Stomach smooth muscle (tissue), 2 donors: ENCODE data around the gene LRRC74B.

Experiments used
- H3K27ac ChIP-seq: one replicate; pipeline ENCODE4 v1.7.0; 2013; ENCODE audit warnings: mild to moderate bottlenecking, low read length, inconsistent platforms
- H3K27me3 ChIP-seq, 2 donors: one replicate each; pipeline ENCODE4 v1.7.0; 2013; ENCODE audit warnings: low read length in 2 of 2; ENCODE audit not compliant: insufficient read depth in 2 of 2, control insufficient read depth in 1 of 2
- H3K36me3 ChIP-seq, 2 donors: one replicate each; pipeline ENCODE4 v1.7.0; 2013; ENCODE audit warnings: low read length in 2 of 2; ENCODE audit not compliant: control insufficient read depth in 2 of 2, insufficient read depth in 2 of 2
- H3K4me1 ChIP-seq: one replicate; pipeline ENCODE4 v1.7.0; 2013; ENCODE audit warnings: low read length; ENCODE audit not compliant: control insufficient read depth, insufficient read depth
- H3K4me3 ChIP-seq, 2 donors: one replicate each; pipeline ENCODE4 v1.7.0; 2013; ENCODE audit warnings: low read length in 2 of 2
- H3K9ac ChIP-seq, 2 donors: one replicate each; pipeline ENCODE4 v1.7.0; 2013; ENCODE audit warnings: low read length in 2 of 2, mild to moderate bottlenecking in 1 of 2
- H3K9me3 ChIP-seq, 2 donors: one replicate each; pipeline ENCODE4 v1.7.0; 2013; ENCODE audit warnings: low read length in 2 of 2; ENCODE audit not compliant: control insufficient read depth in 2 of 2
- donor health status: healthy.
- donor health status: Pancreatic carcinoma.

Gene LRRC74B

DNA sequence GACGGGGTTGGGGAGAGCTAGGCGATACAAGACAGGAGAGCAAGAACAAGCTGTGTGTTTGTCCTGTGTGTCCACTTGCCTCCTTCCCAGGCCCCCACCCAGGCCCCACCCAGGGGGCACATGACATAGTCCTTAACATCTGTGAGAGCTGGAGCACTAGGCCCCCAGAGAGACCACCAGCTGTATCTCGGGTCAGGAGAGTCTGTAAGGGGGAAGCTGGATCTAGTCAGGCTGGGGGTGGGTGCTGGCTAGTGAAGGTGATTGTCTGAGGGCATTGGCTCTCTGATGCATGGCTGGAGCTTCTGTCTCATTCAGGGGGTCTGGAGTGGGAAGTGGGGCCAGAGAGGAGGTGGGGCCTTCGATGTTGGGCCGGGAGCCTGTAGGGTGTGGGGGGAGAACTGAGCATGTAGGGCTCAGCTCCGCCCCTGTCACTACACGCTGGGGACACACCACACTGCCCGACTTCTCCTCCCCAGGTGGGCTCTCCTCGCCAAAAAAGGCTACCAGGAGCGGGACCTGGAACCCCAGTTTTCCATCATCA lies 30.2 kb upstream of the LRRC74B start:
- no peaks in the 10 kb centered on the region for H3K9me3 ChIP-seq
- H3K36me3 ChIP-seq: no peaks in the 10 kb centered on the region
- H3K27ac ChIP-seq: no peak overlapping the region
- H3K4me3 ChIP-seq: no peak overlapping the region
- no peak overlapping the region for H3K9ac ChIP-seq
- peaks cover 24% of the 10 kb centered on the region for H3K4me1 ChIP-seq
- no peaks in the 10 kb centered on the region for H3K27me3 ChIP-seq

DNA sequence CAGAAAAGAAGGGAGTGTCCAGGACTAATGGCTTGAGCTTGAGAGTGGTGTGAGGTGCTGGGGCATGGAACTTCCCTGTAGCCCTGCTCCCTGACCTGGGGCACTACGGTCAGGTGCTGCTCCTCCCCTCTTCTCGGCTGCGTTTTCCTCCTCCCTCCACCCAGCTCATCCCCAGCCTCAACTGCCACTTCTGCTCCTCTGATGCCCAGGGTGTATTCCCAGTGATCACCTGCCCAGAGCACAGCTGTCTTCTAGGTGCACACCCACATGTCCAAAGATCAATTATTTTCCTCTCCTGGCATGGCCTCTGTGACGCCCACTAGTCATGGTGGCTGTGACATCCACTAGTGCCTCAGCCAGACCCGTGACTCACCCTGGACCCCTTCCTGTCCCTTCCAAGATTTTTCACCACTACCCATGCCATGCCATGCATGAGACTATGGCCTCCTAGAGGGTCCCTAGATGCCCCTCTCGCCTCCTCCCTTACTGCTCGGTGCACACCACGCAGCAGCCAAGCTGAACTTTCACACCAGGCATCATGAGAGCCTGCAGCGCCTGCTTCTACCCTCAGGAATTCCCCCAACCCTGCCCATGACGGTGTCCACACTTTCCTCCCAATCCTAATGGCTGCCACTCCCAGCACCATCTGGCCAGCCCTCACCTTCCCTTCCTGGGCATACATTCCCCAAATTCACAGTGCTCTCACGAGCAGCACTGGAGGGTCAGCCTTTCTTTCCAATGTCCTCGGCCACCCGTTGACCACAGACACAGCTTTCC lies 28.9 kb upstream of the LRRC74B start:
- Histone ChIP-seq H3K4me3 (no peak overlapping the region), H3K27ac (no peak overlapping the region), H3K9me3 (no peaks in the 10 kb centered on the region), H3K27me3 (no peaks in the 10 kb centered on the region), H3K36me3 (no peaks in the 10 kb centered on the region), H3K9ac (no peak overlapping the region), H3K4me1 (peaks cover 24% of the 10 kb centered on the region)

GRCh38 chr22:21018314-21018713 lies 27.4 kb upstream of the LRRC74B start:
- Histone ChIP-seq H3K4me3 (no peak overlapping the region), H3K9me3 (no peaks in the 10 kb centered on the region), H3K36me3 (no peaks in the 10 kb centered on the region)

GRCh38 chr22:21020802-21021429 lies 24.8 kb upstream of the LRRC74B start:
- Histone ChIP-seq H3K36me3 (no peaks in the 10 kb centered on the region), H3K27me3 (no peaks in the 10 kb centered on the region), H3K9ac (no peak overlapping the region), H3K27ac (no peak overlapping the region), H3K4me3 (no peak overlapping the region), H3K4me1 (no peaks in the 10 kb centered on the region), H3K9me3 (no peaks in the 10 kb centered on the region)

More at GRCh38 chr22:21018314-21018713, 27.4 kb upstream of the LRRC74B start:
- no peaks in the 10 kb centered on the region for H3K27me3 ChIP-seq
- no peak overlapping the region for H3K27ac ChIP-seq
- H3K4me1 ChIP-seq: peaks cover 24% of the 10 kb centered on the region
- H3K9ac ChIP-seq: no peak overlapping the region

DNA sequence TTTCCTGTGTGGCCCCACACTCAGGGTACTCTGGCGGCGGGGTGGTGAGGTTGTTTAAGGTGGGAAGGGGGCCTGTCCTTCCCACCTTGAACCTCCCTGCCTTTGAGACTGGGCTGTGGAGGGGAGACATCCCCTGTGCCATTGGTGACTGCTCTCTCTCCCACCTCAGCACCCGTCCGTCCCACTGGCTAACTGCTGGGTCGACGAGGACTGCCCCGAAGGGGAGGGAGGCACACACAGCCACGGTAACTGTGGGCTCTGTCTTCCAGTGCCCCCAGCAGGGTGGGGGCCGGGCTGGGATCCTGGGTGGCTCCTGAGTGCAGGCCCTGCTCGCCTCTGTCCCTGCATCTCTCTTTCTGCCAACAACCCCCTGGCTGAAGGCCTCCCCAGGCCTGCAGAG lies 23.2 kb upstream of the LRRC74B start:
- H3K9me3 ChIP-seq: no peaks in the 10 kb centered on the region
- no peaks in the 10 kb centered on the region for H3K36me3 ChIP-seq
- peaks cover 2% of the 10 kb centered on the region for H3K4me1 ChIP-seq

DNA sequence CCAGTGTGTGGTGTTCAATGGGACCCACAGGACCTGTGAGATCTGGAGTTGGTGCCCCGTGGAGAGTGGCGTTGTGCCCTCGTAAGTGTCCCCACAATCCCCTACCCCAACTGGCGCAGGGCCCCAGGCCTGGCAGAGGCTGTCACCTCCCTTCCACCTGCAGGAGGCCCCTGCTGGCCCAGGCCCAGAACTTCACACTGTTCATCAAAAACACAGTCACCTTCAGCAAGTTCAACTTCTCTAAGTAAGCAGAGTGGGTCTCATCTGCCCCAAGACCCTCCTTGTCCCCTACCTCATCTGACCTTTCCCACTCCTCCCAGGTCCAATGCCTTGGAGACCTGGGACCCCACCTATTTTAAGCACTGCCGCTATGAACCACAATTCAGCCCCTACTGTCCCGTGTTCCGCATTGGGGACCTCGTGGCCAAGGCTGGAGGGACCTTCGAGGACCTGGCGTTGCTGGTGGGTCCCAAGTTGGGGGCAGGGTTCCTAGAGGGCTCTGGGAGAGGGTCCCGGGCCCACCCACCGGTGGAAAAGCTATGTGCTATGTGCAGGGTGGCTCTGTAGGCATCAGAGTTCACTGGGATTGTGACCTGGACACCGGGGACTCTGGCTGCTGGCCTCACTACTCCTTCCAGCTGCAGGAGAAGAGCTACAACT lies 22.7 kb upstream of the LRRC74B start:
- Histone ChIP-seq H3K36me3 (no peaks in the 10 kb centered on the region), H3K4me3 (no peak overlapping the region), H3K4me1 (peaks cover 2% of the 10 kb centered on the region), H3K9ac (no peak overlapping the region), H3K27ac (no peak overlapping the region), H3K27me3 (no peaks in the 10 kb centered on the region), H3K9me3 (no peaks in the 10 kb centered on the region)

More for the DNA sequence above, 23.2 kb upstream of the LRRC74B start:
- no peak overlapping the region for H3K9ac ChIP-seq
- no peak overlapping the region for H3K4me3 ChIP-seq
- no peaks in the 10 kb centered on the region for H3K27me3 ChIP-seq
- no peak overlapping the region for H3K27ac ChIP-seq

GRCh38 chr22:21025266-21025665 lies 20.5 kb upstream of the LRRC74B start:
- no peak overlapping the region for H3K4me3 ChIP-seq
- H3K9me3 ChIP-seq: no peaks in the 10 kb centered on the region
- peaks cover 8 to 13% of the 10 kb centered on the region in 2 donors for H3K27me3 ChIP-seq
- no peak overlapping the region for H3K9ac ChIP-seq
- no peak overlapping the region for H3K27ac ChIP-seq
- H3K4me1 ChIP-seq: peaks cover 2% of the 10 kb centered on the region
- H3K36me3 ChIP-seq: no peaks in the 10 kb centered on the region

GRCh38 chr22:21025763-21026755 lies 19.7 kb upstream of the LRRC74B start:
- H3K4me1 ChIP-seq: peaks cover 2% of the 10 kb centered on the region
- no peaks in the 10 kb centered on the region for H3K9me3 ChIP-seq
- H3K4me3 ChIP-seq: no peak overlapping the region
- H3K36me3 ChIP-seq: no peaks in the 10 kb centered on the region
- H3K27me3 ChIP-seq: peaks cover 13 to 21% of the 10 kb centered on the region in 2 donors
- H3K27ac ChIP-seq: no peak overlapping the region
- H3K9ac ChIP-seq: no peak overlapping the region

DNA sequence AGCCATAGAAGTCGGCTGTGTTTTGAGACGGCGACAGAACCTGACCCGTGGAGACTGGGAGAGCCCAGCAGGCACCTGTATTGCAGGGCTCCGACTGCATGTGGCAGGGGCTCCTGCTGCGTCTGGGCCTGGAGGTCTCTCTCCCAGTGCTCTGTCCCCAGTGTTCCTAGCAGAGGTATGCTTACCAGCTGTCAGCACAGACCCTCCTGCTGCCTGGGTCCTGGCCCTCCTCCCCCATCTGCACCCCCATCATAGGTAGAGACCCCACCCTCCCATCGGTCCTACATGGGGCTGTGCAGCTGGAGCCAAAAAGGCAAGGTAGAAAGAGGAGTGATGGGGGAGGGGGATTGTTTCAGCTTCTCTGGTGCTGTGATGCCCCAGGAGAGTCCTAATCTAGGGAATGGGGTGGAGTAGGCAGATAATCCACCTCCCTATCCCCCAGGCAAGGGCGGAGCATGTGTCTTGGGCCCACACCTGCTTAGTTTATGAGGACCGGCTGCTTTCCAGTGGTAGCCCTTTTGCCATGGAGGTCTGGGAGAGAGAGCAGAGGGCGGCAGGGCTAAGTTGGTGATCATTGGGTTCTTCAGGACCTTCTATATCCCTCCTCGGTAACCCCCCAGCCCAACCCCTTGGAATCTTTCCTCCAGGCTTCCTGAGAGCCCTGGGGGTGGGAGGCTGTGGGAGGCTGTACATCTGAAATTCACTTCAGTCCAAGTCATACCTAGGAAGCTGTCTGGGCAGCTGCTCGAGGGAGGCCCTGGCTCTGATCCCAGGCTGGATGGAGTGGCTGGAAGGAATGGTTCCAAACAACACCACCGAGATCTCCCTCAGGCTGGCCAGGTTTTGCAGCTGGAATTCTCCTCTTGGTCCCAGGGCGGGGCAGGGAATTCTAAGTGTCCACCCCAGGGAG lies 18.7 kb upstream of the LRRC74B start:
- Histone ChIP-seq H3K9ac (no peak overlapping the region), H3K9me3 (no peaks in the 10 kb centered on the region), H3K27me3 (peaks cover 21 to 30% of the 10 kb centered on the region in 2 donors), H3K4me3 (no peak overlapping the region), H3K27ac (no peak overlapping the region), H3K4me1 (peaks cover 5% of the 10 kb centered on the region), H3K36me3 (no peaks in the 10 kb centered on the region)
